Neural progenitor cell (in vitro differentiated cells): ENCODE measurements around the gene SH3BGR. TPM values are rescaled to one million over a fixed set of nuclear protein-coding genes. Genes with fewer than 3 reads are reported as not detected.
A peak's percentile ranks its signal among the peaks of the same experiment; 100 is the strongest.

ENCODE experiments used
- DNase-seq: peaks from one replicate; pipeline ENCODE4 v3.0.0-alpha.2; 2016; ENCODE audit warnings: low spot score
- H2AFZ ChIP-seq: fragments of 200-600 bp; sonication (generic); replicated peaks from 2 replicates; pipeline ENCODE4 v1.6.1; 2016; ENCODE audit warnings: antibody characterized with exemption
- H3F3A ChIP-seq: fragments of 200-600 bp; sonication (generic); 2 replicates; pipeline ENCODE4 v1.6.1; 2016; ENCODE audit warnings: antibody characterized with exemption, low read depth
- H3K27ac ChIP-seq: fragments of 200-600 bp; sonication (generic); 2 replicates; pipeline ENCODE4 v1.5.1; 2016; ENCODE audit warnings: mild to moderate bottlenecking
- H3K27me3 ChIP-seq: fragments of 200-600 bp; sonication (generic); 2 replicates; pipeline ENCODE4 v1.6.1; 2016; ENCODE audit warnings: mild to moderate bottlenecking, moderate library complexity
- H3K36me3 ChIP-seq: fragments of 200-600 bp; sonication (generic); 2 replicates; pipeline ENCODE4 v1.5.1; 2016
- H3K4me1 ChIP-seq: fragments of 200-600 bp; sonication (generic); 2 replicates; pipeline ENCODE4 v1.6.1; 2016; ENCODE audit warnings: mixed run types
- H3K4me2 ChIP-seq: fragments of 200-600 bp; sonication (generic); 2 replicates; pipeline ENCODE4 v1.6.1; 2016
- H3K4me3 ChIP-seq: fragments of 200-600 bp; sonication (generic); 2 replicates; pipeline ENCODE4 v1.5.1; 2016
- H3K79me2 ChIP-seq: fragments of 200-600 bp; sonication (generic); 2 replicates; pipeline ENCODE4 v1.6.1; 2016; ENCODE audit warnings: low read depth
- H3K9ac ChIP-seq: fragments of 200-600 bp; sonication (generic); 2 replicates; pipeline ENCODE4 v1.6.1; 2016
- H3K9me3 ChIP-seq: fragments of 200-600 bp; sonication (generic); 2 replicates; pipeline ENCODE4 v1.5.1; 2016; ENCODE audit warnings: low read depth
- H4K20me1 ChIP-seq: fragments of 200-600 bp; sonication (generic); 2 replicates; pipeline ENCODE4 v1.6.1; 2016; ENCODE audit warnings: low read depth
- H3K27ac Mint-ChIP-seq: 3 replicates; pipeline ENCODE4 v1.8.0; 2021; ENCODE audit warnings: mixed read lengths
- H3K27me3 Mint-ChIP-seq: 2 replicates; pipeline ENCODE4 v1.8.0; 2022; ENCODE audit warnings: low read depth, mild to moderate bottlenecking, inconsistent platforms, moderate library complexity, mixed read lengths; ENCODE audit not compliant: insufficient read depth
- H3K36me3 Mint-ChIP-seq: 3 replicates; pipeline ENCODE4 v1.8.0; 2021; ENCODE audit warnings: mixed read lengths
- H3K4me1 Mint-ChIP-seq: 3 replicates; pipeline ENCODE4 v1.8.0; 2021; ENCODE audit warnings: mixed read lengths
- H3K4me3 Mint-ChIP-seq: 3 replicates; pipeline ENCODE4 v1.8.0; 2021; ENCODE audit warnings: mild to moderate bottlenecking, moderate library complexity, mixed read lengths
- H3K9me3 Mint-ChIP-seq: 3 replicates; pipeline ENCODE4 v1.8.0; 2020; ENCODE audit warnings: mixed read lengths
- EZH2 ChIP-seq: fragments of 200-600 bp; sonication (generic); IDR thresholded peaks from 2 replicates; pipeline ENCODE4 v1.6.1; 2017; ENCODE audit warnings: antibody characterized with exemption, mild to moderate bottlenecking, moderate library complexity
- EZH2phosphoT487 ChIP-seq: fragments of 200-600 bp; sonication (generic); IDR thresholded peaks from 2 replicates; pipeline ENCODE4 v1.6.1; 2017; ENCODE audit warnings: antibody characterized with exemption
- total RNA-seq: library from RNA; depleted of rRNA; stranded (reverse); fragments of >200 nt; gene quantifications from 2 replicates; pipeline ENCODE4 v1.2.3, GENCODE V29; 2015; ENCODE audit warnings: low replicate concordance
- TF ChIP-seq, protein P1 (sequence below): fragments of 200-600 bp; sonication (generic); IDR thresholded peaks from 2 replicates; pipeline ENCODE4 v1.5.1; 2017; ENCODE audit warnings: antibody characterized with exemption, mild to moderate bottlenecking

The SH3BGR gene
- total RNA-seq, 1 donor from 2014 or later: 12.2 TPM

DNA sequence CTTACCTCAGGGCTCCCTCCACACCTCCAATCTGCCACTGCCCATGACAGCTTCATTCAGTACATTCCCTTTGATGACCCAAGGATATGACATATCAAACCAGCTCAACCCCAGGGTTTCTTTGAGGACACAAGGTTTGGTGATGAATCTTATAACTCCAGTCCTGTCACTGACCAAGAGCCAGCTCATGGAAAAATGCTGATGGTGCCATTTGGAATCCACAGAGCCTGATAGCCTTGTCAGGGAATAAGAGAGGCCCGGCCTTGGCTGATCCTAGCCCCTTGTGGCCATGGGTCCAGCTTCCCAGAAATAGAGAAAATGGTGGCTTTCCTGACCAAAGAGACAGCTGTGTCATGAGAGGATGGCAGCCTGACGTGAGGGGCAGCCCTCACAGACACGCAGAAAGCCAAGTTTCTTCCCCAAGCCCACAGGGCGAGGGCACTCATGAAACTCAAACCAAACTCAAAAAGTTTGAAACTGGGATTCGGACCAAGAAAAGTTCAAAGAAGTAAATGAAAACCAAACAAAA is 75.4 kb downstream of the SH3BGR start:
- H3K27me3 ChIP-seq: no peaks in the 10 kb centered on the region
- H3K4me1 ChIP-seq: peaks cover 22% of the 10 kb centered on the region
- Mint-ChIP-seq H3K36me3 (no peaks in the 10 kb centered on the region), H3K27ac (no peak overlapping the region), H3K9me3 (no peaks in the 10 kb centered on the region), H3K4me1 (peaks cover 32% of the 10 kb centered on the region), H3K4me3 (no peak overlapping the region), H3K27me3 (peaks cover 5% of the 10 kb centered on the region)
- no peak overlapping the region for H3K27ac ChIP-seq
- no peaks in the 10 kb centered on the region for H4K20me1 ChIP-seq
- H3K79me2 ChIP-seq: no peaks in the 10 kb centered on the region
- H3K4me2 ChIP-seq: no peak overlapping the region
- DNase-seq: no peak
- H3K36me3 ChIP-seq: no peaks in the 10 kb centered on the region
- no peak overlapping the region for H2AFZ ChIP-seq
- H3K9ac ChIP-seq: no peak overlapping the region
- no peak overlapping the region for H3K4me3 ChIP-seq
- no peaks in the 10 kb centered on the region for H3K9me3 ChIP-seq
- H3F3A ChIP-seq: peaks cover 8% of the 10 kb centered on the region
- TF ChIP-seq EZH2: no peak
- TF ChIP-seq, protein P1, sequence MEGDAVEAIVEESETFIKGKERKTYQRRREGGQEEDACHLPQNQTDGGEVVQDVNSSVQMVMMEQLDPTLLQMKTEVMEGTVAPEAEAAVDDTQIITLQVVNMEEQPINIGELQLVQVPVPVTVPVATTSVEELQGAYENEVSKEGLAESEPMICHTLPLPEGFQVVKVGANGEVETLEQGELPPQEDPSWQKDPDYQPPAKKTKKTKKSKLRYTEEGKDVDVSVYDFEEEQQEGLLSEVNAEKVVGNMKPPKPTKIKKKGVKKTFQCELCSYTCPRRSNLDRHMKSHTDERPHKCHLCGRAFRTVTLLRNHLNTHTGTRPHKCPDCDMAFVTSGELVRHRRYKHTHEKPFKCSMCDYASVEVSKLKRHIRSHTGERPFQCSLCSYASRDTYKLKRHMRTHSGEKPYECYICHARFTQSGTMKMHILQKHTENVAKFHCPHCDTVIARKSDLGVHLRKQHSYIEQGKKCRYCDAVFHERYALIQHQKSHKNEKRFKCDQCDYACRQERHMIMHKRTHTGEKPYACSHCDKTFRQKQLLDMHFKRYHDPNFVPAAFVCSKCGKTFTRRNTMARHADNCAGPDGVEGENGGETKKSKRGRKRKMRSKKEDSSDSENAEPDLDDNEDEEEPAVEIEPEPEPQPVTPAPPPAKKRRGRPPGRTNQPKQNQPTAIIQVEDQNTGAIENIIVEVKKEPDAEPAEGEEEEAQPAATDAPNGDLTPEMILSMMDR: no peak
- no peak for TF ChIP-seq EZH2phosphoT487

DNA sequence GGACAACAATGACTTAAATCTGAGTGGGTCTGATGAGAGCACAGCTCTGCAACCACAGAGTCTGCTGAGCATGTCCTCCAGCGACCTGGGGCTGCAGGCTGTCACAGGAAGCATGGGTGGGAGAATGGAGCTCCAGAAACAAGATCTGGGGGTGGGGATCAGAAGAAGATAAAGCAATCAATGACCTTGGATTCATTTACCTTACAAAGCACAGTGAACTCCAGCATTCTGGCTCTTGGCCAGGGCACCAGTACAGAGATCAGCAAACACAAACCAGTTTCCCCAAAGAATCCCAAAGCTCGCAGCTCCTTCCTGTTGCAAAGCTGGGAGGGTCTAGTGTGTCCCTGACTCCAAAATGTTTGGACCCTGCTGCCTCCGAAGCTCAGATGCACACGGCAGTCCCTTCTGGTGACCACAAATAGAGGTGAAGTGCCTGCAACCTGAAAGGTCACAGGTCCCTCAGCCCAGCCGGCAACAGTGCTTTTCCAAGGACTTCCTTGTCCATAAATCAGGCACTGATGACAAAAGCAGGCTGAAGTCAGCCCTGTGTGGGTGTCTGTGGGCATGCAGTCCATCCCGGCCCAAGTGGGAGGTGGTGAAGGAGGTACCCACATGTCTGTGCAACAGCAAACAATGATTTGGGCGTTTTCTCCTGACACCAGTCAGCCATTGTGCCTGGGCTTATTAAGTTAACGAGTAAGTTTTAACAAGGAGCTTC is 76.1 kb downstream of the SH3BGR start:
- no peak overlapping the region for H3K27ac Mint-ChIP-seq
- Histone ChIP-seq H3K4me2 (peak overlapping the region; percentile 42), H3K79me2 (no peaks in the 10 kb centered on the region), H3K4me3 (no peak overlapping the region), H4K20me1 (no peaks in the 10 kb centered on the region), H3K27me3 (no peaks in the 10 kb centered on the region), H3K9me3 (no peaks in the 10 kb centered on the region), H3F3A (peaks cover 8% of the 10 kb centered on the region), H2AFZ (no peak overlapping the region), H3K4me1 (peaks cover 22% of the 10 kb centered on the region), H3K27ac (no peak overlapping the region), H3K9ac (no peak overlapping the region), H3K36me3 (no peaks in the 10 kb centered on the region)
- no peaks in the 10 kb centered on the region for H3K36me3 Mint-ChIP-seq
- no peak for TF ChIP-seq EZH2phosphoT487
- TF ChIP-seq, protein P1: no peak
- TF ChIP-seq EZH2: no peak
- no peak overlapping the region for H3K4me3 Mint-ChIP-seq
- peaks cover 5% of the 10 kb centered on the region for H3K27me3 Mint-ChIP-seq
- no peaks in the 10 kb centered on the region for H3K9me3 Mint-ChIP-seq
- peaks cover 32% of the 10 kb centered on the region for H3K4me1 Mint-ChIP-seq
- DNase-seq: peak; percentile 55

DNA sequence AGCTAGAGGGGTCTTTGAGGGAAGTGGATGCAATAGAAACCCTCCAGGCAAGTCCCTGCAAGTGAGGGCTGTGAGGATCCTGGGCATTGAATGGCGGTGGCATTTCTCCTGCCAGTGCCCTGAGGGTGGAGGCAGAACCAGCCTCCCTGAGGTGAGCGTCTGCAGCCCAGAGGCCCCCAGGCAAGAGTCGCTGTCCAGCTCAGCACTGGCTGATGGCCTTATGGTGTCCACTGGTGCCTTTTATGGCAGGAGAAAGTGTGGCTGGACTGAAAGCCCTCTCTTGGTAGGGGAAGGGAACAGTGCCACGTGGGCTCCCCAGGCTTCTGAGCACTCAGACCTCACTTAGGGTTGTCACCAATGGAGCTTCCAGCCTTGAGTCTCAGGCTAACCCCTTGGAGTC is 77.3 kb downstream of the SH3BGR start:
- H3F3A ChIP-seq: peaks cover 8% of the 10 kb centered on the region
- H3K36me3 ChIP-seq: no peaks in the 10 kb centered on the region
- H3K79me2 ChIP-seq: no peaks in the 10 kb centered on the region
- no peak overlapping the region for H3K27ac ChIP-seq
- Mint-ChIP-seq H3K4me3 (no peak overlapping the region), H3K36me3 (no peaks in the 10 kb centered on the region), H3K9me3 (no peaks in the 10 kb centered on the region), H3K27me3 (peaks cover 5% of the 10 kb centered on the region), H3K4me1 (peaks cover 31% of the 10 kb centered on the region), H3K27ac (no peak overlapping the region)
- no peak overlapping the region for H3K9ac ChIP-seq
- H2AFZ ChIP-seq: no peak overlapping the region
- H3K27me3 ChIP-seq: no peaks in the 10 kb centered on the region
- peak; percentile 50 for DNase-seq
- no peaks in the 10 kb centered on the region for H3K9me3 ChIP-seq
- TF ChIP-seq, protein P1: no peak
- peaks cover 22% of the 10 kb centered on the region for H3K4me1 ChIP-seq
- H3K4me3 ChIP-seq: no peak overlapping the region
- no peaks in the 10 kb centered on the region for H4K20me1 ChIP-seq
- no peak overlapping the region for H3K4me2 ChIP-seq
